GM20431 (cell line): ENCODE results near the gene SNX30.
"Not testable (repeated sequence)": the region's sequence is repeated elsewhere in the genome, so short reads cannot be mapped to it uniquely, and the experiment has no call there.

ENCODE experiments used
- in situ Hi-C: fragments of 300-500 bp; cut with MseI, MboI; formaldehyde crosslinking; loops from one replicate; pipeline ENCODE4 v1.15.0; 2020; ENCODE audit warnings: low sequenced_read_pairs; ENCODE audit not compliant: unreplicated experiment

The SNX30 gene

GRCh38 chr9:112750016-112750763 lies at the start of gene SNX30:
SNX30 (plus strand) TSS chr9:112750760; CDS start chr9:112751002, 242 bp downstream.
- in situ Hi-C loops = no loop called here

GRCh38 chr9:112703304-112703703 lies 47.3 kb upstream of the SNX30 start:
- in situ Hi-C loops = no loop called here

GRCh38 chr9:112705768-112706427 lies 44.7 kb upstream of the SNX30 start:
- in situ Hi-C loops = no loop called here

- in situ Hi-C loops = no loop called here
Observed at GRCh38 chr9:112711050-112711689, 39.4 kb upstream of the SNX30 start.

- in situ Hi-C loops = no loop called here
Observed at GRCh38 chr9:112712678-112713077, 37.9 kb upstream of the SNX30 start.

GRCh38 chr9:112717661-112718331 lies 32.8 kb upstream of the SNX30 start, which contains the start of gene INIP:
INIP (minus strand) TSS chr9:112718117; CDS start chr9:112716485, 1,632 bp downstream.
- in situ Hi-C loops = no loop called here

GRCh38 chr9:112719241-112719691 lies 31.3 kb upstream of the SNX30 start:
- in situ Hi-C loops = no loop called here

GRCh38 chr9:112719696-112720095 lies 30.9 kb upstream of the SNX30 start:
- in situ Hi-C loops = no loop called here

GRCh38 chr9:112720113-112720780 lies 30.3 kb upstream of the SNX30 start:
- in situ Hi-C loops = no loop called here

- in situ Hi-C loops = not testable (repeated sequence)
Observed at GRCh38 chr9:112722749-112723148, 27.8 kb upstream of the SNX30 start.

GRCh38 chr9:112725961-112726360 lies 24.6 kb upstream of the SNX30 start:
- in situ Hi-C loops = no loop called here

- in situ Hi-C loops = no loop called here
Observed at GRCh38 chr9:112726428-112726827, 24.1 kb upstream of the SNX30 start.

GRCh38 chr9:112728401-112728800 lies 22.2 kb upstream of the SNX30 start:
- in situ Hi-C loops = no loop called here

- in situ Hi-C loops = no loop called here
Observed at GRCh38 chr9:112731971-112732370, 18.6 kb upstream of the SNX30 start.

- in situ Hi-C loops = no loop called here
Observed at GRCh38 chr9:112734892-112735291, 15.7 kb upstream of the SNX30 start.

- in situ Hi-C loops = no loop called here
Observed at GRCh38 chr9:112743216-112743836, 7.2 kb upstream of the SNX30 start.

GRCh38 chr9:112744177-112744576 lies 6.4 kb upstream of the SNX30 start:
- in situ Hi-C loops = no loop called here

GRCh38 chr9:112747094-112747493 lies 3.5 kb upstream of the SNX30 start:
- in situ Hi-C loops = no loop called here

GRCh38 chr9:112750764-112751055 lies 150 bp downstream of the SNX30 start:
- in situ Hi-C loops = no loop called here
